Neural cell (in vitro differentiated cells): ENCODE results near the gene AKIRIN1.

Source experiments
- CTCF ChIP-seq: fragments of 450-650 bp; IDR thresholded peaks from 2 replicates; pipeline ENCODE4 v1.5.1; 2014; ENCODE audit warnings: antibody characterized with exemption, mild to moderate bottlenecking, moderate library complexity; ENCODE audit not compliant: poor library complexity, severe bottlenecking
- EZH2 ChIP-seq: fragments of 200-600, 300-800 bp; shearing (Covaris generic), sonication (generic); IDR thresholded peaks from 2 replicates; pipeline ENCODE4 v1.6.1; 2014; ENCODE audit warnings: antibody characterized with exemption, low read length, borderline replicate concordance, mild to moderate bottlenecking; ENCODE audit not compliant: insufficient read depth, poor library complexity, severe bottlenecking
- TAF1 ChIP-seq: IDR thresholded peaks from 2 replicates; pipeline ENCODE4 v1.6.1; 2012; ENCODE audit warnings: low read depth
- TF ChIP-seq, protein P1 (sequence below): IDR thresholded peaks from 2 replicates; pipeline ENCODE4 v1.6.1; 2012; ENCODE audit warnings: borderline replicate concordance

DNA sequence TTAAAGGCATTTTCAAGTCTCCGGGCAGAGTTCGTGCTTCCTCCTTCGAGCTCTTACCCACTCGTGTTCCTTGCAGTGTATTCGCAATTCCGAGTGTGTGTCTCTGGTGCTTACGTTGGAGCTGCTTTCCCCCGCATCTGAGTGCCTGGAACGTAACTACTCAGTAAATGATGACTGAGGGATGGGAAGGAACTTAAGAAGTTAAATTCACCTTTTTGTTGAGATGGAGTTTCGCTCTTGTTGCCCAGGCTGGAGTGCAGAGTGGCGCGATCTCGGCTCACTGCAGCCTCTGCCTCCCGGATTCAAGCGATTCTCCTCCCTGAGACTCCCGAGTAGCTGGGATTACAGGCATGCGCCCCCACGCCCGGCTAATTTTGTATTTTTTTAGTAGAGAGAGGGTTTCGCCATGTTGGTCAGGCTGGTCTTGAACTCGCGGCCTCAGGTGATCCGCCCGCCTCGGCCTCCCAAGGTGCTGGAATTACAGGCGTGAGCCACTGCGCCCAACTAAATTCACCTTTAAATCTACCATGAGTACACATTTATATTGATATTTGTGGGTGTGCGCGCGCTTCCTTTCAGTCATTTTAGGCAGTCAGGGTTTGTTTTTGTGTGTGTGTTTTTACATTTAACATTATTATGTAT, 35.9 kb downstream of the AKIRIN1 start:
- TF ChIP-seq CTCF, result no peak
- no peak for TF ChIP-seq EZH2
- no peak for TF ChIP-seq TAF1
- TF ChIP-seq, protein P1, sequence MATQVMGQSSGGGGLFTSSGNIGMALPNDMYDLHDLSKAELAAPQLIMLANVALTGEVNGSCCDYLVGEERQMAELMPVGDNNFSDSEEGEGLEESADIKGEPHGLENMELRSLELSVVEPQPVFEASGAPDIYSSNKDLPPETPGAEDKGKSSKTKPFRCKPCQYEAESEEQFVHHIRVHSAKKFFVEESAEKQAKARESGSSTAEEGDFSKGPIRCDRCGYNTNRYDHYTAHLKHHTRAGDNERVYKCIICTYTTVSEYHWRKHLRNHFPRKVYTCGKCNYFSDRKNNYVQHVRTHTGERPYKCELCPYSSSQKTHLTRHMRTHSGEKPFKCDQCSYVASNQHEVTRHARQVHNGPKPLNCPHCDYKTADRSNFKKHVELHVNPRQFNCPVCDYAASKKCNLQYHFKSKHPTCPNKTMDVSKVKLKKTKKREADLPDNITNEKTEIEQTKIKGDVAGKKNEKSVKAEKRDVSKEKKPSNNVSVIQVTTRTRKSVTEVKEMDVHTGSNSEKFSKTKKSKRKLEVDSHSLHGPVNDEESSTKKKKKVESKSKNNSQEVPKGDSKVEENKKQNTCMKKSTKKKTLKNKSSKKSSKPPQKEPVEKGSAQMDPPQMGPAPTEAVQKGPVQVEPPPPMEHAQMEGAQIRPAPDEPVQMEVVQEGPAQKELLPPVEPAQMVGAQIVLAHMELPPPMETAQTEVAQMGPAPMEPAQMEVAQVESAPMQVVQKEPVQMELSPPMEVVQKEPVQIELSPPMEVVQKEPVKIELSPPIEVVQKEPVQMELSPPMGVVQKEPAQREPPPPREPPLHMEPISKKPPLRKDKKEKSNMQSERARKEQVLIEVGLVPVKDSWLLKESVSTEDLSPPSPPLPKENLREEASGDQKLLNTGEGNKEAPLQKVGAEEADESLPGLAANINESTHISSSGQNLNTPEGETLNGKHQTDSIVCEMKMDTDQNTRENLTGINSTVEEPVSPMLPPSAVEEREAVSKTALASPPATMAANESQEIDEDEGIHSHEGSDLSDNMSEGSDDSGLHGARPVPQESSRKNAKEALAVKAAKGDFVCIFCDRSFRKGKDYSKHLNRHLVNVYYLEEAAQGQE, result no peak
